Hepatocyte (in vitro differentiated cells): ENCODE data around the gene FIP1L1. TPM values are rescaled to one million over a fixed set of nuclear protein-coding genes. Genes with fewer than 3 reads are reported as not detected.

Experiments
- DNase-seq: peaks from one replicate; pipeline ENCODE4 v3.0.0-alpha.2; 2016; ENCODE audit warnings: low spot score
- H2AFZ ChIP-seq: fragments of 200-600 bp; sonication (generic); 2 replicates; pipeline ENCODE4 v1.6.0; 2016; ENCODE audit warnings: antibody characterized with exemption, mild to moderate bottlenecking
- H3K27ac ChIP-seq: fragments of 200-600 bp; sonication (generic); 2 replicates; pipeline ENCODE4 v1.5.1; 2016; ENCODE audit warnings: mild to moderate bottlenecking
- H3K27me3 ChIP-seq: fragments of 200-600 bp; sonication (generic); 2 replicates; pipeline ENCODE4 v1.6.1; 2016
- H3K36me3 ChIP-seq: fragments of 200-600 bp; sonication (generic); replicated peaks from 2 replicates; pipeline ENCODE4 v1.5.1; 2016; ENCODE audit warnings: low read depth; ENCODE audit not compliant: insufficient read depth
- H3K4me1 ChIP-seq: fragments of 200-600 bp; sonication (generic); 2 replicates; pipeline ENCODE4 v1.5.1; 2016; ENCODE audit warnings: mild to moderate bottlenecking, moderate library complexity; ENCODE audit not compliant: insufficient read depth
- H3K4me2 ChIP-seq: fragments of 200-600 bp; sonication (generic); 2 replicates; pipeline ENCODE4 v1.6.0; 2016
- H3K4me3 ChIP-seq: fragments of 200-600 bp; sonication (generic); 2 replicates; pipeline ENCODE4 v1.5.1; 2016; ENCODE audit warnings: mild to moderate bottlenecking
- H3K79me2 ChIP-seq: fragments of 200-600 bp; sonication (generic); 2 replicates; pipeline ENCODE4 v1.6.0; 2017; ENCODE audit warnings: mild to moderate bottlenecking
- H3K9me2 ChIP-seq: fragments of 200-600 bp; sonication (generic); replicated peaks from 2 replicates; pipeline ENCODE4 v1.6.0; 2017; ENCODE audit warnings: mild to moderate bottlenecking; ENCODE audit not compliant: insufficient read depth
- H3K9me3 ChIP-seq: fragments of 200-600 bp; sonication (generic); 2 replicates; pipeline ENCODE4 v1.5.1; 2016; ENCODE audit warnings: low read depth, mild to moderate bottlenecking
- H4K20me1 ChIP-seq: fragments of 200-600 bp; sonication (generic); 2 replicates; pipeline ENCODE4 v1.6.0; 2016; ENCODE audit warnings: mild to moderate bottlenecking; ENCODE audit not compliant: insufficient read depth, poor library complexity, severe bottlenecking
- CTCF ChIP-seq: fragments of 200-600 bp; sonication (generic); IDR thresholded peaks from 2 replicates; pipeline ENCODE4 v1.5.1; 2016; ENCODE audit warnings: antibody characterized with exemption, mild to moderate bottlenecking; ENCODE audit not compliant: poor library complexity
- EZH2 ChIP-seq: fragments of 200-600 bp; sonication (generic); IDR thresholded peaks from 2 replicates; pipeline ENCODE4 v1.6.1; 2016; ENCODE audit warnings: antibody characterized with exemption, mild to moderate bottlenecking, borderline replicate concordance
- EZH2phosphoT487 ChIP-seq: fragments of 200-600 bp; sonication (generic); IDR thresholded peaks from one replicate; pipeline ENCODE4 v1.6.1; 2018; ENCODE audit warnings: antibody characterized with exemption, mild to moderate bottlenecking, low read depth, moderate library complexity; ENCODE audit not compliant: unreplicated experiment, severe bottlenecking
- WGBS: methylation state at CpG from one replicate; pipeline ENCODE4 v1.1.6; 2016; ENCODE audit warnings: low lambda C conversion rate; ENCODE audit errors: missing lambda C conversion rate; 5-methylcytosine and 5-hydroxymethylcytosine counted together
- polyA plus RNA-seq: library from polyadenylated mRNA; unstranded; fragments of >200 nt; fragmentation: Nextera tagmentation; extraction: Ambion mirVana; gene quantifications from 2 replicates; pipeline ENCODE4 v1.2.1, GENCODE V29; 2016
- total RNA-seq: library from RNA; depleted of rRNA; stranded (reverse); fragments of >200 nt; gene quantifications from 2 replicates; pipeline ENCODE4 v1.2.3, GENCODE V29; 2014

The FIP1L1 gene
- total and polyA plus RNA-seq, 2 experiments from 2014 or later: 50.7 to 75.6 TPM

DNA sequence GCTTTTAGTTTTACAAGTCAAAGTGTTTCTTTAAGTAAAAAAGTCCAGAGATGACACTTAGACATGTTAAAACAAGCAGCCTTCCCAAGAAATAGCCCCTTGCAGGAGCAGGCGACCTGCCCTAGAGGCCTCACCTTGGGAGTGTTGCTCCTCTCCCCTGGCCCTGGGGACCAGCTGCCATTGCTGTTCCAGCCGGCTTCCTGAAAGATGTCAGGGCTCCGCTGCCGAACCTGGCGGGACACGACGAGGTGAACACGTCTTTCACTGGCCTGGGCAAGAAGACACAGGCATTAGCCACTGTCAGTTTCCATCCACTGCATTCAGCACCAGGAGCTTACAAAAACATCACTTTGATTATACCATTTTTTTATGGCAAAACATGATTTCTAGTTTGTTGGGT lies 104.1 kb downstream of the FIP1L1 start:
- no peaks in the 10 kb centered on the region for H3K36me3 ChIP-seq
- H4K20me1 ChIP-seq: no peaks in the 10 kb centered on the region
- H2AFZ ChIP-seq: no peak overlapping the region
- TF ChIP-seq EZH2phosphoT487: no peak
- TF ChIP-seq EZH2: no peak
- TF ChIP-seq CTCF: no peak
- H3K4me1 ChIP-seq: peaks cover 3% of the 10 kb centered on the region
- H3K27ac ChIP-seq: no peak overlapping the region
- H3K79me2 ChIP-seq: no peaks in the 10 kb centered on the region
- no peaks in the 10 kb centered on the region for H3K9me2 ChIP-seq
- no peaks in the 10 kb centered on the region for H3K9me3 ChIP-seq
- DNase-seq: no peak
- H3K4me3 ChIP-seq: no peak overlapping the region
- no peaks in the 10 kb centered on the region for H3K27me3 ChIP-seq
- 86% methylated on average over 8 of the region's 8 CpGs for WGBS
- no peak overlapping the region for H3K4me2 ChIP-seq

- H3K9me2 ChIP-seq: no peaks in the 10 kb centered on the region
- no peaks in the 10 kb centered on the region for H3K27me3 ChIP-seq
- no peaks in the 10 kb centered on the region for H4K20me1 ChIP-seq
- H3K4me1 ChIP-seq: no peaks in the 10 kb centered on the region
- H3K9me3 ChIP-seq: no peaks in the 10 kb centered on the region
- no peak for TF ChIP-seq CTCF
- no peak for TF ChIP-seq EZH2
- no peak for TF ChIP-seq EZH2phosphoT487
- no peak for DNase-seq
- 100% methylated on average over 1 of the region's 1 CpG for WGBS
- no peak overlapping the region for H3K27ac ChIP-seq
- no peak overlapping the region for H2AFZ ChIP-seq
- no peaks in the 10 kb centered on the region for H3K79me2 ChIP-seq
- H3K4me3 ChIP-seq: no peak overlapping the region
- no peaks in the 10 kb centered on the region for H3K36me3 ChIP-seq
- H3K4me2 ChIP-seq: no peak overlapping the region
These were observed 105.8 kb downstream of the FIP1L1 start for GRCh38 chr4:53483250-53483649.

GRCh38 chr4:53484911-53485657 lies 107.6 kb downstream of the FIP1L1 start:
- Histone ChIP-seq H3K36me3 (no peaks in the 10 kb centered on the region), H3K9me3 (no peaks in the 10 kb centered on the region), H3K4me2 (no peak overlapping the region), H4K20me1 (no peaks in the 10 kb centered on the region), H3K4me3 (no peak overlapping the region), H3K27ac (peak overlapping the region; percentile 17), H3K4me1 (no peaks in the 10 kb centered on the region), H3K27me3 (no peaks in the 10 kb centered on the region), H2AFZ (no peak overlapping the region), H3K9me2 (no peaks in the 10 kb centered on the region), H3K79me2 (no peaks in the 10 kb centered on the region)
- 51% methylated on average over 5 of the region's 5 CpGs for WGBS
- TF ChIP-seq CTCF (no peak), EZH2phosphoT487 (no peak), EZH2 (no peak)
- no peak for DNase-seq
